ENCODE data around the gene OR52E2. TPM values are rescaled to one million over a fixed set of nuclear protein-coding genes. Genes with fewer than 3 reads are reported as not detected.

The OR52E2 gene
- not detected in 2 replicates for polyA plus RNA-seq (2012; rRNA removed)
- polyA plus RNA-seq (2012; cell fraction: cytosol; rRNA removed), result not detected in 2 replicates
- polyA plus RNA-seq (2012; cell fraction: nucleus; rRNA removed), result not detected in 2 replicates

DNA sequence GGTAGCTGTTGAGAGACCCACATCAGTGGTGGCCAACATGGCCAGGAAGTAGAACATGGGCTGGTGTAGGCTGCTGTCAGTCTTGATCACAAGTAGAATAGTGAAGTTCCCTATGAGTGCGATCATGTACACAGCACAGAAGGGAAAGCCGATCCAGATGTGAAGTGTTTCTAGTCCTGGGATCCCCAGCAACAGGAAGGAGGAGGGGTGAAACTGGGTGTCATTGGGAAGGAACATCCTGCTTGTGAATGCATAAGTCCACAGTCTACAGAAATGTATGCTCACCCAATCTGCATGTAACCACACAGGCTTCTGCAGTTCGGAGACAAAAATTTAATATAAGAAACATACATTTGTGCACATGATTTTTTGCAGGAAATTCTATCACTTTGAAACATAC lies at the start of gene OR52E2:
Gene OR52E2 (minus strand): TSS at position 237 of the 400 bp plus-strand sequence. CDS start 0 bp downstream, at position 237.
- no peaks in the 10 kb centered on the region for H3K79me2 ChIP-seq (ENCODE audit: insufficient read depth)
- no peak within 1 kb of the TSS for H2AFZ ChIP-seq (ENCODE audit: low read depth)
- no peak within 1 kb of the TSS for H3K4me2 ChIP-seq
- H3K9me3 ChIP-seq, result no peaks in the 10 kb centered on the region
- no peak within 1 kb of the TSS for H3K4me3 ChIP-seq (ENCODE audit: low read depth in 2 of 2, low read length in 1 of 2)
- H3K9ac ChIP-seq, result no peak within 1 kb of the TSS
- TF ChIP-seq, protein P1, sequence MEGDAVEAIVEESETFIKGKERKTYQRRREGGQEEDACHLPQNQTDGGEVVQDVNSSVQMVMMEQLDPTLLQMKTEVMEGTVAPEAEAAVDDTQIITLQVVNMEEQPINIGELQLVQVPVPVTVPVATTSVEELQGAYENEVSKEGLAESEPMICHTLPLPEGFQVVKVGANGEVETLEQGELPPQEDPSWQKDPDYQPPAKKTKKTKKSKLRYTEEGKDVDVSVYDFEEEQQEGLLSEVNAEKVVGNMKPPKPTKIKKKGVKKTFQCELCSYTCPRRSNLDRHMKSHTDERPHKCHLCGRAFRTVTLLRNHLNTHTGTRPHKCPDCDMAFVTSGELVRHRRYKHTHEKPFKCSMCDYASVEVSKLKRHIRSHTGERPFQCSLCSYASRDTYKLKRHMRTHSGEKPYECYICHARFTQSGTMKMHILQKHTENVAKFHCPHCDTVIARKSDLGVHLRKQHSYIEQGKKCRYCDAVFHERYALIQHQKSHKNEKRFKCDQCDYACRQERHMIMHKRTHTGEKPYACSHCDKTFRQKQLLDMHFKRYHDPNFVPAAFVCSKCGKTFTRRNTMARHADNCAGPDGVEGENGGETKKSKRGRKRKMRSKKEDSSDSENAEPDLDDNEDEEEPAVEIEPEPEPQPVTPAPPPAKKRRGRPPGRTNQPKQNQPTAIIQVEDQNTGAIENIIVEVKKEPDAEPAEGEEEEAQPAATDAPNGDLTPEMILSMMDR (IDR thresholded peaks at IDR 0.05), result no peak
- TF ChIP-seq FOSL2 (IDR thresholded peaks at IDR 0.05; ENCODE audit: borderline replicate concordance, low read depth), result no peak
- no peak for TF ChIP-seq FOXM1 (IDR thresholded peaks at IDR 0.05; ENCODE audit: low read depth)
- TF ChIP-seq MEF2A (IDR thresholded peaks at IDR 0.05; ENCODE audit: borderline replicate concordance, low read depth), result no peak
- TF ChIP-seq, protein P2, sequence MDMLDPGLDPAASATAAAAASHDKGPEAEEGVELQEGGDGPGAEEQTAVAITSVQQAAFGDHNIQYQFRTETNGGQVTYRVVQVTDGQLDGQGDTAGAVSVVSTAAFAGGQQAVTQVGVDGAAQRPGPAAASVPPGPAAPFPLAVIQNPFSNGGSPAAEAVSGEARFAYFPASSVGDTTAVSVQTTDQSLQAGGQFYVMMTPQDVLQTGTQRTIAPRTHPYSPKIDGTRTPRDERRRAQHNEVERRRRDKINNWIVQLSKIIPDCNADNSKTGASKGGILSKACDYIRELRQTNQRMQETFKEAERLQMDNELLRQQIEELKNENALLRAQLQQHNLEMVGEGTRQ (IDR thresholded peaks at IDR 0.05; ENCODE audit: borderline replicate concordance, low read depth, low read length), result no peak
- TF ChIP-seq RXRA (IDR thresholded peaks at IDR 0.05; ENCODE audit: borderline replicate concordance, low read depth), result no peak
- no peak for TF ChIP-seq RFX5 (IDR thresholded peaks at IDR 0.05; ENCODE audit: low read length)
- no peak for TF ChIP-seq NFIC (IDR thresholded peaks at IDR 0.05; ENCODE audit: borderline replicate concordance)
- TF ChIP-seq NRF1 (IDR thresholded peaks at IDR 0.05; ENCODE audit: low read depth, low read length), result no peak
- TF ChIP-seq, protein P3, sequence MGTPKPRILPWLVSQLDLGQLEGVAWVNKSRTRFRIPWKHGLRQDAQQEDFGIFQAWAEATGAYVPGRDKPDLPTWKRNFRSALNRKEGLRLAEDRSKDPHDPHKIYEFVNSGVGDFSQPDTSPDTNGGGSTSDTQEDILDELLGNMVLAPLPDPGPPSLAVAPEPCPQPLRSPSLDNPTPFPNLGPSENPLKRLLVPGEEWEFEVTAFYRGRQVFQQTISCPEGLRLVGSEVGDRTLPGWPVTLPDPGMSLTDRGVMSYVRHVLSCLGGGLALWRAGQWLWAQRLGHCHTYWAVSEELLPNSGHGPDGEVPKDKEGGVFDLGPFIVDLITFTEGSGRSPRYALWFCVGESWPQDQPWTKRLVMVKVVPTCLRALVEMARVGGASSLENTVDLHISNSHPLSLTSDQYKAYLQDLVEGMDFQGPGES (IDR thresholded peaks at IDR 0.05; ENCODE audit: low read depth, low read length), result no peak
- TF ChIP-seq ELF1 (IDR thresholded peaks at IDR 0.05), result no peak
- no peak for TF ChIP-seq TAF1 (IDR thresholded peaks at IDR 0.05; ENCODE audit: borderline replicate concordance, low read depth, low read length)
- no peak for TF ChIP-seq POLR2AphosphoS5 (IDR thresholded peaks at IDR 0.05; ENCODE audit: low read depth, low read length)
- TF ChIP-seq GATA2 (CRISPR knock-in tag; IDR thresholded peaks at IDR 0.05), result no peak
- TF ChIP-seq, protein P4, sequence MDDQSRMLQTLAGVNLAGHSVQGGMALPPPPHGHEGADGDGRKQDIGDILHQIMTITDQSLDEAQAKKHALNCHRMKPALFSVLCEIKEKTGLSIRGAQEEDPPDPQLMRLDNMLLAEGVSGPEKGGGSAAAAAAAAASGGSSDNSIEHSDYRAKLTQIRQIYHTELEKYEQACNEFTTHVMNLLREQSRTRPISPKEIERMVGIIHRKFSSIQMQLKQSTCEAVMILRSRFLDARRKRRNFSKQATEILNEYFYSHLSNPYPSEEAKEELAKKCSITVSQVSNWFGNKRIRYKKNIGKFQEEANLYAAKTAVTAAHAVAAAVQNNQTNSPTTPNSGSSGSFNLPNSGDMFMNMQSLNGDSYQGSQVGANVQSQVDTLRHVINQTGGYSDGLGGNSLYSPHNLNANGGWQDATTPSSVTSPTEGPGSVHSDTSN (IDR thresholded peaks at IDR 0.05), result no peak
- TF ChIP-seq SIN3A (IDR thresholded peaks at IDR 0.05; ENCODE audit: borderline replicate concordance, low read depth, low read length), result no peak
- TF ChIP-seq GABPA (IDR thresholded peaks at IDR 0.05; ENCODE audit: low read depth), result no peak
- POLR2A ChIA-PET, result no interaction called here
- 0% methylated on average over 3 of the region's 3 CpGs for WGBS (ENCODE audit: low lambda C conversion rate)
- CTCF ChIA-PET, result no interaction called here
- no peak for DNase-seq
- no peaks in the 10 kb centered on the region for H3K9me2 ChIP-seq
- no peak within 1 kb of the TSS for H3K27ac ChIP-seq (ENCODE audit: low read depth in 2 of 2, low read length in 1 of 2)
- H3K36me3 ChIP-seq (replicated peaks in 1 of 2; ENCODE audit: control insufficient read depth in 1 of 2, insufficient read depth in 2 of 2, low read length in 1 of 2), result no peaks in the 10 kb centered on the region
- no peaks in the 10 kb centered on the region for H3K4me1 ChIP-seq (ENCODE audit: control insufficient read depth in 1 of 2, insufficient read depth in 2 of 2, low read depth in 1 of 2, low read length in 1 of 2)
- no peaks in the 10 kb centered on the region for H3F3A ChIP-seq (replicated peaks; ENCODE audit: insufficient read depth)
- H4K20me1 ChIP-seq (ENCODE audit: insufficient read depth), result no peaks in the 10 kb centered on the region
- H3K27me3 ChIP-seq (ENCODE audit: insufficient read depth), result no peaks in the 10 kb centered on the region
